Activated CD8-positive, alpha-beta memory T cell treated with anti-CD3 and anti-CD28 coated beads, Interleukin-2, amount 50 U/mL, for 1 hour (primary cell): ENCODE measurements around the gene ATP11A.

ENCODE experiments used
- DNase-seq: peaks from one replicate; pipeline ENCODE4 v3.0.0-alpha.2; 2020; ENCODE audit errors: extremely low read depth

Gene ATP11A

GRCh38 chr13:112892426-112893206 is 202.8 kb downstream of the ATP11A start:
- DNase-seq = no peak

GRCh38 chr13:112893207-112893569 is 203.3 kb downstream of the ATP11A start:
- DNase-seq = no peak

GRCh38 chr13:112893570-112894422 is 204.0 kb downstream of the ATP11A start:
- no peak for DNase-seq

GRCh38 chr13:112894423-112894672 is 204.5 kb downstream of the ATP11A start:
- DNase-seq = no peak

- no peak for DNase-seq
These were observed 205.0 kb downstream of the ATP11A start for GRCh38 chr13:112894673-112895481.

- no peak for DNase-seq
These were observed 206.0 kb downstream of the ATP11A start for GRCh38 chr13:112895521-112896465.

- no peak for DNase-seq
These were observed 207.1 kb downstream of the ATP11A start for GRCh38 chr13:112896736-112897602.

- no peak for DNase-seq
These were observed 207.7 kb downstream of the ATP11A start for GRCh38 chr13:112897603-112897955.

GRCh38 chr13:112897956-112898620 is 208.2 kb downstream of the ATP11A start:
- no peak for DNase-seq

- no peak for DNase-seq
These were observed 208.9 kb downstream of the ATP11A start for GRCh38 chr13:112898621-112899280.

- no peak for DNase-seq
These were observed 209.7 kb downstream of the ATP11A start for GRCh38 chr13:112899281-112900225.

GRCh38 chr13:112900226-112900600 is 210.4 kb downstream of the ATP11A start:
- no peak for DNase-seq

- DNase-seq = no peak
These were observed 210.9 kb downstream of the ATP11A start for GRCh38 chr13:112900691-112901091.

GRCh38 chr13:112902101-112902651 is 212.3 kb downstream of the ATP11A start:
- DNase-seq = no peak

- no peak for DNase-seq
These were observed 212.8 kb downstream of the ATP11A start for GRCh38 chr13:112902669-112903068.

- no peak for DNase-seq
These were observed 213.3 kb downstream of the ATP11A start for GRCh38 chr13:112903071-112903577.

- no peak for DNase-seq
These were observed 213.9 kb downstream of the ATP11A start for GRCh38 chr13:112903606-112904195.
